Measurements from ENCODE around the gene PCYOX1L. TPM values are rescaled to one million over a fixed set of nuclear protein-coding genes. Genes with fewer than 3 reads are reported as not detected.

Gene PCYOX1L
- total and polyA plus RNA-seq, 2 experiments from 2014 or later = 6.7 to 14.7 TPM

DNA sequence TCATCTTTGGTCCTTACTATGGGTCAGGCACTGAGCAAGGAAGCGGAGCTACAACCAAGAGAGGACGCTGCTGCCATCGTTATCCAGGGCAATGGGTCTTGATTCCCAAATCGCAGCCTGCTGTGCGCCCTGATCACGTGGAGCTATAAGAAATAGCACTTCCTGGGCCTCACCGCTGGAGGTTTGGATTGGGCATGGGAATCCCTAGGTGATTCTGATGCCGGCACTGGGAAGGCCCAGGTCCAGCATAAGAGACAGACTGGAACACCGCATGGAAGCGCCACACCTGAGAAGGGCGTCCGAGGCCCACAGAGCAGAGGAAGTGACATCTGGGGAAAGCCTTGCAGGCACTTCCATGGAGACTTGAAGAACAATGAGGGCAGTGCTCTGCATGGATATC is 18.3 kb downstream of the PCYOX1L start:
- Histone ChIP-seq H4K20me1 (replicated peaks; ENCODE audit: insufficient read depth) (no peaks in the 10 kb centered on the region; the same call in 1 of the 2 replicates), H3K36me3 (ENCODE audit: insufficient read depth) (no peaks in the 10 kb centered on the region), H2AFZ (no peak overlapping the region), H3K27ac (ENCODE audit: low read depth) (no peak overlapping the region), H3K4me2 (no peak overlapping the region), H3F3A (replicated peaks; ENCODE audit: low read depth) (no peaks in the 10 kb centered on the region), H3K4me3 (no peak overlapping the region), H3K9me2 (ENCODE audit: insufficient read depth) (no peaks in the 10 kb centered on the region), H3K4me1 (ENCODE audit: insufficient read depth) (peaks cover 2% of the 10 kb centered on the region; the same call in 1 of the 2 replicates), H3K27me3 (ENCODE audit: insufficient read depth) (no peaks in the 10 kb centered on the region), H3K79me2 (replicated peaks; ENCODE audit: insufficient read depth) (no peaks in the 10 kb centered on the region)
- ATAC-seq (no peak), DNase-seq (ENCODE audit: low spot score) (no peak)
- Mint-ChIP-seq H3K36me3 (ENCODE audit: low read depth) (no peaks in the 10 kb centered on the region; the same call in 2 of the 3 replicates), H3K27ac (no peak overlapping the region), H3K9me3 (no peaks in the 10 kb centered on the region), H3K27me3 (ENCODE audit: insufficient read depth, low read depth, poor library complexity) (peaks cover 2% of the 10 kb centered on the region), H3K4me1 (peaks cover 15% of the 10 kb centered on the region; the same call in 2 of the 3 replicates), H3K4me3 (no peak overlapping the region)
- TF ChIP-seq, protein P1, sequence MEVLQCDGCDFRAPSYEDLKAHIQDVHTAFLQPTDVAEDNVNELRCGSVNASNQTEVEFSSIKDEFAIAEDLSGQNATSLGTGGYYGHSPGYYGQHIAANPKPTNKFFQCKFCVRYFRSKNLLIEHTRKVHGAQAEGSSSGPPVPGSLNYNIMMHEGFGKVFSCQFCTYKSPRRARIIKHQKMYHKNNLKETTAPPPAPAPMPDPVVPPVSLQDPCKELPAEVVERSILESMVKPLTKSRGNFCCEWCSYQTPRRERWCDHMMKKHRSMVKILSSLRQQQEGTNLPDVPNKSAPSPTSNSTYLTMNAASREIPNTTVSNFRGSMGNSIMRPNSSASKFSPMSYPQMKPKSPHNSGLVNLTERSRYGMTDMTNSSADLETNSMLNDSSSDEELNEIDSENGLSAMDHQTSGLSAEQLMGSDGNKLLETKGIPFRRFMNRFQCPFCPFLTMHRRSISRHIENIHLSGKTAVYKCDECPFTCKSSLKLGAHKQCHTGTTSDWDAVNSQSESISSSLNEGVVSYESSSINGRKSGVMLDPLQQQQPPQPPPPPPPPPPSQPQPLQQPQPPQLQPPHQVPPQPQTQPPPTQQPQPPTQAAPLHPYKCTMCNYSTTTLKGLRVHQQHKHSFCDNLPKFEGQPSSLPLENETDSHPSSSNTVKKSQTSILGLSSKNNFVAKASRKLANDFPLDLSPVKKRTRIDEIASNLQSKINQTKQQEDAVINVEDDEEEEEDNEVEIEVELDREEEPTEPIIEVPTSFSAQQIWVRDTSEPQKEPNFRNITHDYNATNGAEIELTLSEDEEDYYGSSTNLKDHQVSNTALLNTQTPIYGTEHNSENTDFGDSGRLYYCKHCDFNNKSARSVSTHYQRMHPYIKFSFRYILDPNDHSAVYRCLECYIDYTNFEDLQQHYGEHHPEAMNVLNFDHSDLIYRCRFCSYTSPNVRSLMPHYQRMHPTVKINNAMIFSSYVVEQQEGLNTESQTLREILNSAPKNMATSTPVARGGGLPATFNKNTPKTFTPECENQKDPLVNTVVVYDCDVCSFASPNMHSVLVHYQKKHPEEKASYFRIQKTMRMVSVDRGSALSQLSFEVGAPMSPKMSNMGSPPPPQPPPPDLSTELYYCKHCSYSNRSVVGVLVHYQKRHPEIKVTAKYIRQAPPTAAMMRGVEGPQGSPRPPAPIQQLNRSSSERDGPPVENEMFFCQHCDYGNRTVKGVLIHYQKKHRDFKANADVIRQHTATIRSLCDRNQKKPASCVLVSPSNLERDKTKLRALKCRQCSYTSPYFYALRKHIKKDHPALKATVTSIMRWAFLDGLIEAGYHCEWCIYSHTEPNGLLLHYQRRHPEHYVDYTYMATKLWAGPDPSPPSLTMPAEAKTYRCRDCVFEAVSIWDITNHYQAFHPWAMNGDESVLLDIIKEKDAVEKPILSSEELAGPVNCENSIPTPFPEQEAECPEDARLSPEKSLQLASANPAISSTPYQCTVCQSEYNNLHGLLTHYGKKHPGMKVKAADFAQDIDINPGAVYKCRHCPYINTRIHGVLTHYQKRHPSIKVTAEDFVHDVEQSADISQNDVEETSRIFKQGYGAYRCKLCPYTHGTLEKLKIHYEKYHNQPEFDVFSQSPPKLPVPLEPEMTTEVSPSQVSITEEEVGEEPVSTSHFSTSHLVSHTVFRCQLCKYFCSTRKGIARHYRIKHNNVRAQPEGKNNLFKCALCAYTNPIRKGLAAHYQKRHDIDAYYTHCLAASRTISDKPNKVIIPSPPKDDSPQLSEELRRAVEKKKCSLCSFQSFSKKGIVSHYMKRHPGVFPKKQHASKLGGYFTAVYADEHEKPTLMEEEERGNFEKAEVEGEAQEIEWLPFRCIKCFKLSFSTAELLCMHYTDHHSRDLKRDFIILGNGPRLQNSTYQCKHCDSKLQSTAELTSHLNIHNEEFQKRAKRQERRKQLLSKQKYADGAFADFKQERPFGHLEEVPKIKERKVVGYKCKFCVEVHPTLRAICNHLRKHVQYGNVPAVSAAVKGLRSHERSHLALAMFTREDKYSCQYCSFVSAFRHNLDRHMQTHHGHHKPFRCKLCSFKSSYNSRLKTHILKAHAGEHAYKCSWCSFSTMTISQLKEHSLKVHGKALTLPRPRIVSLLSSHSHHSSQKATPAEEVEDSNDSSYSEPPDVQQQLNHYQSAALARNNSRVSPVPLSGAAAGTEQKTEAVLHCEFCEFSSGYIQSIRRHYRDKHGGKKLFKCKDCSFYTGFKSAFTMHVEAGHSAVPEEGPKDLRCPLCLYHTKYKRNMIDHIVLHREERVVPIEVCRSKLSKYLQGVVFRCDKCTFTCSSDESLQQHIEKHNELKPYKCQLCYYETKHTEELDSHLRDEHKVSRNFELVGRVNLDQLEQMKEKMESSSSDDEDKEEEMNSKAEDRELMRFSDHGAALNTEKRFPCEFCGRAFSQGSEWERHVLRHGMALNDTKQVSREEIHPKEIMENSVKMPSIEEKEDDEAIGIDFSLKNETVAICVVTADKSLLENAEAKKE (CRISPR knock-in tag; IDR thresholded peaks at IDR 0.05) = no peak
- no peak for TF ChIP-seq STAT1 (IDR thresholded peaks at IDR 0.05; ENCODE audit: unreplicated experiment)
- no peak for TF ChIP-seq JUNB (IDR thresholded peaks at IDR 0.05; ENCODE audit: unreplicated experiment)

DNA sequence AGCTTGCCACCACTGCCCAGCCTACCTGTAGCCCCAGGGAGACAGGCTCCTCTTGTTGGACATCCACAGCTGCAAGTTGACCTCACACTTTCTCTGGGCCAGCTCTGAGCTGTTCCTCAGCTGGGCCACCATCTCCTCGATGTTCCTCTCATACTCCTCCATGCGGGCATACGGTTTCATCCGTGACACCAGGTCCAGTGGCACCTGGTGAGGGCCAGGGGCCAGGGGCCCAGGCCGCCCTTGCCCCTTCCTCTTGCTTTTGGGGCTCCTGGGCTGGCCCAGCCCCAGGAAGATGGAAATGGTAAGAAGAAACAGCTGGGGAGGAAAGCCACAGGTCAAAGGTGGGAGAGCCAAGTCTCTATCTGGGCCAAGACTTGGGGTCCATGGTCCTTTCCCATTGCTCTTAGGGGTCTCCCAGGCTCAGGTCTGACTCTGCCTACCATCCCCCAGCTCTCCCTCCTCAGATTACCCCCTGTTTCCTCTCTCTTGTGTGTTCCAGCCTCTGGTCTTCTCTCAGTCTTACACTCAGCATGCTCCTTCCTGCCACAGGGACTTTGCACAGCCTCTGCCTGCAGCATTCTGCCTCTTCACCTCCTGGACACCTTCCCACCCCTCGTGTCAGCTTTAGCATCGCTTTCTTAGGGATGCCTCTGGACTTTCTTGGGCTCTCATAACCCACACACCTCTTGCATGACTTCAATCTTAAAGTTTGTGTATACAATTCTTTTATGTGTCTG is 19.0 kb downstream of the PCYOX1L start:
- peaks cover 2% of the 10 kb centered on the region for H3K27me3 Mint-ChIP-seq (ENCODE audit: insufficient read depth, low read depth, poor library complexity)
- peaks cover 13% of the 10 kb centered on the region; the same call in 2 of the 3 replicates for H3K4me1 Mint-ChIP-seq
- Histone ChIP-seq H3K36me3 (ENCODE audit: insufficient read depth) (no peaks in the 10 kb centered on the region), H2AFZ (no peak overlapping the region), H3K4me1 (ENCODE audit: insufficient read depth) (no peaks in the 10 kb centered on the region), H3K4me2 (no peak overlapping the region), H3K4me3 (no peak overlapping the region), H3K27ac (ENCODE audit: low read depth) (no peak overlapping the region), H3F3A (replicated peaks; ENCODE audit: low read depth) (no peaks in the 10 kb centered on the region), H3K27me3 (ENCODE audit: insufficient read depth) (no peaks in the 10 kb centered on the region), H3K9me2 (ENCODE audit: insufficient read depth) (no peaks in the 10 kb centered on the region), H4K20me1 (replicated peaks; ENCODE audit: insufficient read depth) (no peaks in the 10 kb centered on the region; the same call in 1 of the 2 replicates), H3K79me2 (replicated peaks; ENCODE audit: insufficient read depth) (no peaks in the 10 kb centered on the region)
- H3K27ac Mint-ChIP-seq = no peak overlapping the region
- H3K9me3 Mint-ChIP-seq = no peaks in the 10 kb centered on the region
- ATAC-seq (no peak), DNase-seq (ENCODE audit: low spot score) (no peak)
- no peaks in the 10 kb centered on the region; the same call in 2 of the 3 replicates for H3K36me3 Mint-ChIP-seq (ENCODE audit: low read depth)
- H3K4me3 Mint-ChIP-seq = no peak overlapping the region
- TF ChIP-seq, protein P1 (CRISPR knock-in tag; IDR thresholded peaks at IDR 0.05) = no peak
- TF ChIP-seq ZNF331 (CRISPR knock-in tag; IDR thresholded peaks at IDR 0.05; ENCODE audit: low read depth) (no peak), JUNB (IDR thresholded peaks at IDR 0.05; ENCODE audit: unreplicated experiment) (no peak), EZH2phosphoT487 (IDR thresholded peaks at IDR 0.05; ENCODE audit: unreplicated experiment) (no peak)

Measured in GM23338 (cell line).